K562 (cell line): ENCODE measurements around the gene IL36RN.

Source experiments
- BHLHE40 ChIP-seq: IDR thresholded peaks from 2 replicates; pipeline ENCODE4 v1.6.1; 2011; ENCODE audit warnings: low read length, improper control_type of control experiment
- JUN ChIP-seq, 2 experiments: sonication (generic) in 1 of 2; formaldehyde crosslinking in 1 of 2; IDR thresholded peaks; 2 replicates each; pipeline versions ENCODE4 v1.6.1 to v1.8.0; 2012 to 2022; ENCODE audit warnings: borderline replicate concordance in 2 of 2, mild to moderate bottlenecking in 2 of 2, improper control_type of control experiment in 1 of 2, low read depth in 1 of 2, low read length in 1 of 2, missing genetic modification reagents in 1 of 2
- MNT ChIP-seq, 2 experiments: fragments of 450-650 bp; conservative IDR thresholded peaks; 2 replicates each; pipeline ENCODE4 v1.6.1; 2017; ENCODE audit warnings: mild to moderate bottlenecking in 2 of 2, moderate library complexity in 2 of 2

GRCh38 chr2:113098532-113098931, 39.5 kb downstream of the IL36RN start:
- no peak for TF ChIP-seq BHLHE40
- no peak for TF ChIP-seq JUN (IDR thresholded peaks at IDR 0.05; ENCODE audit: borderline replicate concordance, low read depth, low read length)
- TF ChIP-seq JUN (CRISPR knock-in tag; IDR thresholded peaks at IDR 0.05; ENCODE audit: borderline replicate concordance), result no peak
- TF ChIP-seq MNT (conservative IDR thresholded peaks at IDR 0.05), result no peak
